Measurements from ENCODE around the gene MYH7. TPM values are rescaled to one million over a fixed set of nuclear protein-coding genes. Genes with fewer than 3 reads are reported as not detected.
A peak's percentile ranks its signal among the peaks of the same experiment; 100 is the strongest.

The MYH7 gene
- total RNA-seq, 4 donors from 2014 or later: 1,360 to 5,274 (median 3,359) TPM

DNA sequence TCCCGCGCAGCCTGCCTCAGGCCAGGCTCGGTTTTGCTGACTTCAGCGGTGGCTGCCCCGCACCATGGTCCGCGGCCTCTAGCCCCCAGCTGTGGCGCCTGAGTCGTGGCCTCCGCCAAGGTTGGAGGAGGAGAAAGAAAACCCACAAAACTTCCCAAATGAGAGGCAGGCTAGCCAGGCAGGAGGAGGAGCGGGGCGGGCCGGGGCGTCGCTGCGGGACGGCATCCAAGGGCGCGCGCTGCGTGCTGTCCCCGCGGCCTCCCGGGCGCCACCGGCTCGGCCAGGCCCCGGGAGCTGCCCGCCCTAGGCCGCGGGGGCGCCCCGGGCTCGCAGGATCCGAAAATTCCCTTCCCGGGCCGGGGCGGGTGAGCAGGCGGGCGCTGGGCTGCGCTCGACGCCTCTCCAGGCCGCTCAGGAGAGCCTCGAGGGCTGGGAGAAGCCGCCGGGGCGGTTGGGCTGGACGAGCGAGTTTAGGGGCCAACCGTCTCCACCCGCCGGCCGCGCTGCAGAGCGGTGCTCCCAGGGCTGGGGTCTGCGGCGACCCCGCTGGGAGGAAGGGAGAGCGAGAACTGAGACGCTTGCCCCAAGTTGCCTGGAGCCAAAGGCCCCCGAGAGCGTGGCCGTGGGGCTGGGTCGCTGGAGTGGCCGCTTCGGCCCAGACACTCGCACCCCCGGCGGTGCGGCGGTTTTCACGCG lies 70.3 kb downstream of the MYH7 start, which contains the start of gene EFS:
Gene EFS, minus strand, starts transcription at position 137 of the 696 bp plus-strand sequence. CDS start 147 bp downstream, outside the sequence.
- Histone ChIP-seq H3K27ac (peak within 1 kb of the TSS; percentile 68 to 81 (median 74)), H3K9me3 (no peaks in the 10 kb centered on the region), H3K36me3 (no peaks in the 10 kb centered on the region), H3K4me1 (peaks cover 0 to 4% of the 10 kb centered on the region in 2 donors), H3K4me3 (peak within 1 kb of the TSS; percentile 46 to 55 (median 53)), H3K27me3 (peaks cover 13 to 23% (median 17%) of the 10 kb centered on the region in 3 donors)
- in situ Hi-C loops (cut with MboI; ENCODE audit: low sequenced_read_pairs in 4 of 4): no loop called here
- ATAC-seq (peak; percentile 16 to 36), DNase-seq (no peak)
- intact Hi-C loops (cut with DNase I; ENCODE audit: low total_unique reads): no loop called here
- TF ChIP-seq, protein P1, sequence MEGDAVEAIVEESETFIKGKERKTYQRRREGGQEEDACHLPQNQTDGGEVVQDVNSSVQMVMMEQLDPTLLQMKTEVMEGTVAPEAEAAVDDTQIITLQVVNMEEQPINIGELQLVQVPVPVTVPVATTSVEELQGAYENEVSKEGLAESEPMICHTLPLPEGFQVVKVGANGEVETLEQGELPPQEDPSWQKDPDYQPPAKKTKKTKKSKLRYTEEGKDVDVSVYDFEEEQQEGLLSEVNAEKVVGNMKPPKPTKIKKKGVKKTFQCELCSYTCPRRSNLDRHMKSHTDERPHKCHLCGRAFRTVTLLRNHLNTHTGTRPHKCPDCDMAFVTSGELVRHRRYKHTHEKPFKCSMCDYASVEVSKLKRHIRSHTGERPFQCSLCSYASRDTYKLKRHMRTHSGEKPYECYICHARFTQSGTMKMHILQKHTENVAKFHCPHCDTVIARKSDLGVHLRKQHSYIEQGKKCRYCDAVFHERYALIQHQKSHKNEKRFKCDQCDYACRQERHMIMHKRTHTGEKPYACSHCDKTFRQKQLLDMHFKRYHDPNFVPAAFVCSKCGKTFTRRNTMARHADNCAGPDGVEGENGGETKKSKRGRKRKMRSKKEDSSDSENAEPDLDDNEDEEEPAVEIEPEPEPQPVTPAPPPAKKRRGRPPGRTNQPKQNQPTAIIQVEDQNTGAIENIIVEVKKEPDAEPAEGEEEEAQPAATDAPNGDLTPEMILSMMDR (IDR thresholded peaks at IDR 0.05 in 4 of 5, conservative IDR thresholded peaks at IDR 0.05 in 1 of 5): no peak
- TF ChIP-seq POLR2A (IDR thresholded peaks at IDR 0.05): no peak

DNA sequence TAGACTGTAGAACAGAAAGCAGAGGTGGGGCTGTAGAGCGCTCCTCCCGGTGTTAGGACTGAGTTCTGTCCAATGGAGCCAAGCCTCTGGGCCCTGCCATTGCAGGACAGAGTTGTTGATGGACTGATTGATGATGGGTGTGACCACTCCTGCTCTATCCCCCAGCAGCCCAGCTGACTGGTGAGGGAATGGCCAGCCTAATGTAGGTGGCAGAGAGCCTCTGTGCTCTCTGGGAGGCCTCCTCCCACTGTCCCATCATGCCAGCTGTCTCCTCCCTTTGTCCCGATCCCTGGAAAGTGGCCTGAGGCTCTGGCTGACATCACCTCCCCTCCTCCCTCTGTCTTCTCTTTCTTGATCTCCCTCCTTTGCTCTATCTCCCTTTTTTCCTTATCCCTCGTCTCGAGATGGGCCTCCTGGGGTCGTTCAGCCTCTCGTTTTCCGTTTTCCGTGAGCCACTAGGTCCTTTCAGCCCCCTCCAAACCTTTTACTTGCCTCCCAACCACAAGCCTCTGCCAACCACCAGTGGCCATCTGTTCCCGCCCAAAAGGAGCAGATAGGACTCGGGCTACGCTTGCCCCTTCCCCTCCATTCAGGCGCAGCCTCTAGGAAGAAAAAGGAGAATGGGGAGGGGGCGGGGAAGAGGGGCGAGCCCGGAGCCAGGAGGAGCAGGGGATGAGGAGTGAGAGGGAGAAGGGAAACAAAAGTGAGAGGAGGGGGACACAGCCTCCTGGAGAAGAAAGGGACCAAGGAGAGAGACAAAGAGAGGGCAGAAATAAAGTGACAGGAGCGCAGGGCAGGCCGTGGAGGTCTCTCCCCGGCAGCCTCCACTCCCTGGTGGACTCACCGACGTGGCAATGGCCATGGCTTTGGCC lies 71.1 kb downstream of the MYH7 start:
- Histone ChIP-seq H3K9me3 (no peaks in the 10 kb centered on the region), H3K27ac (peak overlapping the region; percentile 68 to 81 (median 74)), H3K4me3 (peak overlapping the region; percentile 46 to 55 (median 53)), H3K27me3 (peaks cover 13 to 23% (median 17%) of the 10 kb centered on the region in 3 donors), H3K4me1 (peaks cover 0 to 4% of the 10 kb centered on the region in 2 donors), H3K36me3 (no peaks in the 10 kb centered on the region)
- peak in 1 of 2 donors; percentile 58 for DNase-seq
- TF ChIP-seq, protein P1 (IDR thresholded peaks at IDR 0.05 in 4 of 5, conservative IDR thresholded peaks at IDR 0.05 in 1 of 5): no peak
- TF ChIP-seq POLR2A (IDR thresholded peaks at IDR 0.05): no peak
- in situ Hi-C loops (cut with MboI; ENCODE audit: low sequenced_read_pairs in 4 of 4): no loop called here
- intact Hi-C loops (cut with DNase I; ENCODE audit: low total_unique reads): no loop called here
- peak; percentile 17 to 32 for ATAC-seq

MicroRNAs within 50 kb of the gene (microRNA counts, 767-probe panel; counts per million panel counts)
- microRNA hsa-miR-208a (356 to 448 counts per million in 2 donors), microRNA hsa-miR-208b (9,129 to 9,408 counts per million in 2 donors)

Small RNAs within 50 kb of the gene (microRNA-seq; reads per million reads assigned to microRNA genes)
- gene MIR208A (ENCODE audit: borderline replicate concordance in 2 of 2): 224 to 429 reads per million in 2 donors
- gene MIR208B (ENCODE audit: borderline replicate concordance in 2 of 2): 10,204 to 15,275 reads per million in 2 donors

Other genes with a start within 250 kb of the MYH7 start
- gene RNF212B, start 197.7 kb downstream of the MYH7 start, total RNA-seq: not detected
- gene HOMEZ, start 149.5 kb downstream of the MYH7 start, total RNA-seq: 1 to 10 TPM; 7.8 to 10.0 (median 8.4) TPM
- gene PPP1R3E, start 132.8 kb downstream of the MYH7 start, total RNA-seq: 1 to 10 TPM; 5.9 to 7.9 (median 6.7) TPM
- gene BCL2L2, start 128.8 kb downstream of the MYH7 start, total RNA-seq: 10 to 100 TPM; 13.4 to 24.9 (median 23.8) TPM
- 10 to 100 TPM; 15.7 to 32.8 (median 26.6) TPM for gene PABPN1, start 114.2 kb downstream of the MYH7 start, total RNA-seq
- gene SLC22A17, start 82.8 kb downstream of the MYH7 start, total RNA-seq: 1 to 10 TPM in 2 of 4 donors, under 1 TPM in 2; 0.68 to 2.7 (median 1.4) TPM
- gene EFS, start 70.5 kb downstream of the MYH7 start, total RNA-seq: 1 to 10 TPM in 3 of 4 donors, under 1 TPM in 1; 0.31 to 4.1 (median 1.6) TPM
- not detected for gene IL25, start 62.9 kb downstream of the MYH7 start, total RNA-seq
- 1 to 10 TPM in 1 of 4 donors, not detected in 3; 1.7 TPM for gene CMTM5, start 58.6 kb downstream of the MYH7 start, total RNA-seq
- 1,000 to 10,000 TPM in 1 of 4 donors, 100 to 1,000 TPM in 1, 10 to 100 TPM in 2; 20.4 to 1,496 (median 303) TPM for gene MYH6, start 27.4 kb downstream of the MYH7 start, total RNA-seq
- 10 to 100 TPM; 27.9 to 41.9 (median 36.1) TPM for gene NGDN, start 34.0 kb upstream of the MYH7 start, total RNA-seq
- under 1 TPM in 3 of 4 donors, not detected in 1; 0.23 to 0.44 (median 0.41) TPM for gene ZFHX2, start 116.1 kb upstream of the MYH7 start, total RNA-seq
- 10 to 100 TPM; 13.2 to 32.9 (median 21.4) TPM for gene THTPA, start 120.6 kb upstream of the MYH7 start, total RNA-seq
- gene AP1G2, start 132.1 kb upstream of the MYH7 start, total RNA-seq: 10 to 100 TPM in 1 of 4 donors, 1 to 10 TPM in 3; 1.5 to 31.5 (median 7.8) TPM
- under 1 TPM in 1 of 4 donors, not detected in 3; 0.09 TPM for gene JPH4, start 143.1 kb upstream of the MYH7 start, total RNA-seq
- gene DHRS2, start 200.7 kb upstream of the MYH7 start, total RNA-seq: not detected